CD4-positive, alpha-beta T cell treated with Interleukin-17A for 4 hours (primary cell): ENCODE data around the gene DICER1.

Experiments
- DNase-seq: peaks from one replicate; pipeline ENCODE4 v3.0.0-alpha.2; 2020; ENCODE audit warnings: mixed read lengths

Gene DICER1

DNA sequence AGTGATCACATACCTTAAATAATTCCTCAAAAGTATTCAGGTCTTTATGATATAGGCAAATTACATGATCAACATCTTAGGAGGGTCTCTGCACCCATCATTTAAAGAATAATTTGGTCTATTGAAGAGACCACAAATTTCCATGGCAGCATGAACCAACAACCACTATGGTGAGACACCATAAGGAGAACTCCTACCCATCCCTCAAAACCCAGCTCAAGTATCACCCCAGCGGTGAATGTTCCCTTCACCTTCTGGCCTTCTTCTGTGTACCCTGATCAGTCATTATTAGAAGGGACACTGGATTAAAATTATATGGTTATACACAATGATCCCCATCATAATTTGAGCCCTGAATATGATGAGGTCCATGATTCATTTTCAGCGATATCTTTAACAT is 81.5 kb downstream of the DICER1 start:
- no peak for DNase-seq

DNA sequence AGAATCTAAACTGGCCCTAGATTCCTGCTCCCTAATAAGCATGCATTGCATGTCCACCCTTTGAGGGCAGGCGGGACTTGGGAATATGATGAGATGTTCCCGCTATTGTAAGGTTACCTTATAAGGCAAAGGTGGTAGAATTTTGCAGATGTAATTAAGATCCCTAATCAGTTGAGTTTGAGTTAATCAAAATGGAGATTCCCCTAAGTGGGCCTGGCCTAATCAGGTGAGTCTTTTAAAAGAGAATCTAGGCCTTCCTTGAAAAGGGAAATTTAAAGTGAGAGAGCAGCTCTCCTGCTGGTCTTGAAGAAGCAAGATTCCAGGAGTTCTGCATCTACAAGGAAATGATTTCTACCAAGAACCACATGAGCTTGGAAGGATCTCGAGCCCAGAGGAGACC is 83.4 kb downstream of the DICER1 start:
- DNase-seq: no peak

DNA sequence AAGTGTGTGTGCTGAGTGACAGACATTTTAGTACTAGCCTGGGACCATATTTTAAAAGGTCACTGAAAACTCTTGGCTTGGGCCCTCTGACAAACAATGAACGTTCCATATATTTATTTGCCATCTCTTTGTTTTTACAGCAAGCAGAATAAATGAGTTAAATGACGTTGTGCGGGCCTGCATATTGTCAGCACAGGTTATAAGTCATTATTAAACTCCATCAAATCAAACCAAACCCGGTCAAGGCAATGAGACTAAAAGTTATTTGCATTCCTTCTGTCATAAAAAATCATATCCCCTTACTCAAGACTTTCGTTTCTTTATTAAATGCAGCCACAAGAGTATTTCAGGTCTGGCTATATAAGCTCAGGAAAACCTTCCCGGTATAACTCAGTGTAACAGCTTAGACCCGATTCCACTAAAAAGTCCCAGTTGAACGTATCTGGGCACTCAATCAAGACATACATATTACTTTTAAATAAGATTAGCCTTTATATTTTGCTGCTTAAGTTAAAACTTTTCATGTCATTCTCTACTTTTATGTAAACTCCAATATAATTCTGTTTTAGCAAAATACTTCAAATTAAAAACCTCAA is 84.9 kb downstream of the DICER1 start:
- no peak for DNase-seq

DNA sequence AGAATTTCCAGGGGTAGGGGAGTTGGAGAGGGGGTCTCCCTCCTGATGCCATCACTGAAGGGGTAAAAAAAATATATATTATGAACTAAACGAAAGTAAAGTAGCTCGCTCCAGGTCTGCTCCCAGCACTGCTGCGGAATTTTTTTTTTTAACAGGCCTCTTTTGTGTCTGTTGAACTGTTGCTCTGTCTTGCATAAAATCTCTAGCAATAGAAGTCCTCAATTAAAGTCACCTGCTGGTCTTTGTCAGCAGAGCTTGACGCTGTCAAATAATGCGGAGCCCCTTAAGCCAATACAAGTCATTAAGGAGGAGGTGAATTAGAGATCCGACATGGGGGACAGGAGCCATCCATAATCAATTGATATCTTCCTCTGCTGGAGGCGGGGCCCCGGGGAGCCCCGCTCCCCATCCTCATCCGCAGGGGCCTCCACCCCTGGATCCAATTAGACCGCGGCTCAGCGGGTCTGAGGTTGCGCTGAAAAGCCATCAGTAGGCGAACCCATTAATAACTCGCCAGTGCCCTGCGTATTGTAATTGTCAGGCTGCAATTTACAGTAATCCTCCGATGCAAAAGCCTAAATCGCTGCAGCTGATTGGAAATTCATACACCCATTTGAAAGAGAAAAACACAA is 85.6 kb downstream of the DICER1 start:
- DNase-seq: no peak

DNA sequence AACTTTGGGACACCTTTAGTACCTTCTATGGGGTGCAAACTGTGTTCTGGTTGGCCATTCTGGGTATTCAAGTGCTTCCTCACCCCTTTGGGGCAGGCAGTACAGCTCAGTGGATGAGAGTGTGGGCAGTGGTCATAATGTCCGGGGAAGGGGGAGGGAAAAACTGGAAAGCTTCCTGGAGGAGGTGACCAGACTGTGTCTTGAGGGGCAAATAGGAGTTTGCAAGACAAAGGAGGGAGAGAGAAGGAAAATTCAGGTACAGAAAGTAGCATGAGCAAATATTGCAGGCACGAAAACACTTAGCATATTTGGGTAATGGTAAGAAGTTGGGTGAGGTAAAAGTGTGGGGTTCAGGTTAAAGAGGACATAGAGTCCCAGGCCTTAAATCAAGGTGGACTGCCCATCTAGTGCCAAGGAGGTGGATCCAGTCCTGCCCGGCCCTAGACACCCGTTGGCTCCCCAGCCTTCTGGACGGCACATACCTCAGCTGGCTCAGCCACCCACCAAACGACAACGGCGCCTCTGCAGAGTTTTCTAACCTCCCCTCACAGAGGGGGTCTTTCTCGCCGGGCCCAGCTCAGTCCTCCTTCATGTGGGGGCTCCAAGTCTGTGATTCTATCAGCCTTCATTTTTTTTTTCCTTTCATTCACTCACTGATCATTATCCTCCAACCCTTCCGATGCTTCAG is 86.4 kb downstream of the DICER1 start:
- no peak for DNase-seq

DNA sequence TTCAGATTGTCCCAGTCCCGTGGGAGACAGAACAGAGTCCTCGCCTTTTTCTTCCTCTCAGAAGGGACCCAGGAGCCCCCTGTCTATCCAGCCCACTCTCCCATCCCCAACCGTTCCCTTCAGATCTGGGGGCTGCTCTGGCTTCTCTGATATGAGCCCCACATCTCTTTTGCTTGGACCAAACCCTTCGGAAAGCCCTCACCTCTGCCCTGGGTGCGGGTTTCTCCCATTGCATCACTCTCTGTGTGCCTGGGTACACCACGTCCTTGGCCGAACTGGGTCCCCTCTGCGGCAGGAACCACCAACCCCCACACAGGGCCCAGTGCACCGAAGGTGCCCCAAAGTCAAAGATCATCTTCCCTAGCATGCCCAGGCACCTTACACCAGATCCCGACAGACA is 87.8 kb downstream of the DICER1 start:
- no peak for DNase-seq

DNA sequence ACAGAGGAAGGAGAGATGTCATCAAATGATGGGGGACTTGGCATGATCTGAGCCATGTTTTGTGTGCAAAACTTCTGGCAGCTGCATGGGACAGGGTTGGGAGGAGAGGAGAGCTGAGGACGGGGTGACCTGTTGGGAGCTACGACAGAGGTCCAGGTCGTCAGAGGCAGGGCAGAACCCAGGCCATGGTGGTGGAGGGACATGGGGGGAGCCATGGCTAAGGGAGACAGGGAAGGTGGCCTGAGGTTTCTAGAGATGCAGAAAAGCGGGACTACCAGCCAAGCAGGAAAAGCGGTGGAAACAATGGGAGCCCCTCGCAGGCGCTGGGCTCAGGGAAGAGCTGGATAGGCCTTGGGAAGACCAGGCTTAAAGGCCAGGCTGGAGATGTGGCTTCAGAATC is 88.3 kb downstream of the DICER1 start:
- DNase-seq: no peak

DNA sequence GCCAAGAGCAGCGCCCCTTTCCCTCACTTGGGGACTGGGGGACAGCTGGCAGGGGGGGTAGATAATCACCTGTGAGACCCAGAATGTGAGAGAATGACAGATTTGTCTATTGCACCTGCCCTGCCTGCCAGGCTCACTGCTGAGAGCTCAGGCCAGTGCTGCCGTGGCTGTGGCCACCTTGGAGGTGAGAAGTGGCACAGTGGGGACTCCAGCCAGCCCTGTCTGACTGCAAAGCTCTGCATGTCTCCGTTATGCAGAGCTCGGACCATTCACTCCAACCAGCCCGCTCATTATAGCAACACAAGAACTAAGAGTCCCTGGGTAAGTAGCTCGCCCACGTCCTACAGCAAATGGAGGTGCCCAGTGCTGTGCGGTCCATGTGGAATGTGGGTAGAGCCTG is 88.8 kb downstream of the DICER1 start:
- DNase-seq: no peak

DNA sequence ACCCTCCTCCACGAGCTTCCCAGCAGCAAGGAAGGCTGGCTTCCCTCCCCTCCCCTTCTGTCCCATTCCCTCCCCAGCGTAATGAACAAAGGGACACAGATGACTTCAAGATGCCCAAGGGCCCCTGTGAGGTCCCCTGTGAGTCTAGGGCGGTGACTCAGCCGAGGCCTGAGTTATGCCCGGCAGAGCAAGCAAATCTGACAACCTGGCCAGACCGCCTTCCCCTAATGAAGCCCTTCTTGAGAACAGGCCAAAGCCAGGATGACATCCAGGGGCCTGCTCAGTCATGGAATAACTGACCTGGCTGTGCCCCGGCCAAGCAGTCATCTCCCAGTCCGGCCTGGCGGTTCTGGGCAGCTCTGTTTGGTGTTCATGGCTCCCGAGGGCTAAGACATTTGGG is 89.2 kb downstream of the DICER1 start:
- DNase-seq: no peak

DNA sequence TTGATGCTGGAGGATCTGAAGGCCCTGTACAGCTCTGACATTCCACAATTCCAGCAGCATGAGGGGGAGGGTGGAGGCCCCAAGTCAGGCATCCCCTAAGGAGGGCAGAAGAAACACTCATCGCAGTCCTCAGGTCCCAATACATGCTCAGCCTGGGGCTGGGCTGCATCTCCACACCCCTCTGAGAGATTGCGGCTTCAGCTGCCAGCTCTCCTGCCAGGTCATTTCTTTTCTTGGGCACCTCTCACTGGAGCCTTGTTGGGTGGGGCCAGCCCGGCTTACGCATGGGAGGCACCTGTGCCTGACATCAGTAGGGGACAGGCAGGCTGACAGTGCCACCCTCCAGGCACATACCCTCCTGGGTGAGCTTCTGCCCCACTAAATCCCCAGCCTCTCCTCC is 89.8 kb downstream of the DICER1 start:
- DNase-seq: no peak

DNA sequence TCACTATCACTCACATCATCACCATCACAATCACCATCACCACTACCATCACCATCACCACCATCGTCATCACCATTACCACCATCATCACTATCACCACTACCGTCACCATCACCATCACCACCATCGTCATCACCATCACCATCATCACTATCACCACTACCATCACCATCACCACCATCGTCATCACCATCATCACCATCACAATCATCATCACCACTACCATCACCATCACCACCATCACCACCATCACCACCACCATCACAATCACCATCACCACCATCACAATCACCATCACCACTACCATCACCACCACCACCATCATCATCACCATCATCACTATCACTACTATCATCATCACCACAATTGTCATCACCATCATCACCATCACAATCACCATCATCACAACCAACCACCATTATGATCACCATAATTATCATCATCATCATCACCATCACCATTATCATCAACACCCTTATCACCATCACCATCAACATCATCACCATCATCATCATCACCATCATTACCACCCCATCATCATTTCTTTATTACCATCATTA is 90.8 kb downstream of the DICER1 start:
- no peak for DNase-seq

DNA sequence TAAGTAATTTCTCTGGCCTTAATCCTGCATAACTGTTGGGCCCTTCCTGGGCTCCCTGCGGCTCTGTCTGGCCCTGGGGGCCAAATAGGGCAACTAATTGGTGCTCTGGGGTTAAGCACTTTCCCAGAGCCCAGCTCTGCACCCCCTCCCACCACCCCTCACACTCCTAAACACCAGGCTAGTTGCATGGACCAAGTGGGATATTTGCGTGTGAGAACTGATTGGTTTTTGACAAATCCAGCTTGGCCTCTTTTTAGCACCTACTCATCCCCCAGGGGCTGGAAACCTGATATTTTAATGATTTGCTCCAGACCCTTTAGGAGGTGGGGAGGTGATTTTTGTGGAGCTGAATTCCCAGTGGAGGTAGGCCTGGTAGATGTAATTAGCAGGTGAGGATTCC is 91.9 kb downstream of the DICER1 start:
- no peak for DNase-seq

DNA sequence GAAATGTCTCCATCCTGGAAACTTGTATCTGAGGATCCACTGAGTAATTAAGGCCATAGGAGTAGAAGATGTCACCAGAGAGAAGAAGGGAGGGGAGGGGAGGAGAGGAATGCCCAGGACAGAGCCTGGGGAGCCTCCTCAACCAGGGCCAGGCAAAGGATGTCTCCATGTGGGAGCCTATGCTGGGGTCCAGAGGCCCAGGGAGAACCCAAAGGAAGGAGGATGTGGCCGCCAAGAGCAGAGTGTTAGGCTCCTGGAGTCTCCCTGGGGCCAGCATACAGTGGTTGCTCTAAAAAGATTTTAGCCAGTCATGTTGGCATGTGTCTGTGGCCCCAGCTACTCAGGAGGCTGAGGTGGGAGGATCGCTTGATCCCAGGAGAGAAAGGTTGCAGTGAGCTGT is 92.6 kb downstream of the DICER1 start:
- DNase-seq: no peak

DNA sequence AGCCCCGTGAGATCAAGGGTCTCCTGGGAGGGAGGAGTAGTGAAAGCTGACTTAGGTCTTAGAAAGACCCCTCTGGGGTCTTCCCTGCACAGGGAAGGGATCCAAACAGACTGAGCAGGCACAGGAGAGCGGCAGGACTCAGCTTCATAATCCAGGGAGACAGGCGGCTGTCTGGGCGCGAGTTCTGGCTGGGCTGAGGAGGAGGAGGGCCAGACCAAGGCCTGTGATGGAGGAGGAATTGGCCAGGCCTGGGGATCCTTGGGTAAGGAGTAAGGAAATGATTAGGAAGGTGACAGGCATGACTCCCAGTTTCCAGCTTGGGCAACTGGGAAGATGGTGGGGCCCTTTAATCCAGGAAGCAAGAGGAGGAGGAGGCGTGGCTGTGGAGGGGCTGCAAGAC is 93.1 kb downstream of the DICER1 start:
- DNase-seq: no peak

DNA sequence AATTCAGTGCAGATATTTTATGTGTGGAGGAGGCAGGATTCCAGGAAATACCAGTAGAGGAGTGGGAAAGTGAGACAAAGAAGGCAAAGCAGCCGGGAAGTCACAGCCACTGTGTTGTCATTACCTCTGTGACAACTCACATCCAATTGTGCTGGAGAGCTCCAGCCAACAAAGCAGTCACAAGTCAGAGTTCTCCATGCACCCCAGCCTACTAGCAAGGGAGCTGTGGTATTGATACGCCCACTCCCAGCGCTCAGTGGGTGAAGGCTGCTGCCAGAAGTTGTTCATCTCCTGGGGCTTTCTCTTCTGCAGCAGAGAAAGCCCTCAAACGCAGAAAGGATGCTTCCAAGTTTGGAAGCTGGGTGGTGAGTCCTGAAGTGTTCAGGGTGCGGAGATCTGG is 93.9 kb downstream of the DICER1 start:
- DNase-seq: no peak

DNA sequence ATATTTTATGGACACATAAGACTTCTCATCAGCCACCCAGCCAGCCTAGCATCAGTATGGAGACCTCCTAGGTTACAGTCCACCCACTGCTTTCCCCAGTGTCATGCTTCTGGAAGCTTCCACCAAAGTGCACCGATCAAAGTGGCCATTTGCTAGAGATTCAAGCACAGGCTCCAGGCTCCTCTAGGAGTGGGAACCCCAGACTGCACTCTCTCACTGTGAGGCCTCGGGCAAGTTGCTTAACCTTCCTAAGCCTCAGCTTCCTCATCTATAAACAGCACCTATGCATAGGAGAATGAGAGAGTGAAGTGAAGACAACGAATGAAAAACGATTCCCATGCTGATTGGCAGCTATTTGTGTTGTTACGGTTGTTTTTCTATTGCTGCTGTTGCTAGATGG is 94.4 kb downstream of the DICER1 start:
- DNase-seq: no peak

DNA sequence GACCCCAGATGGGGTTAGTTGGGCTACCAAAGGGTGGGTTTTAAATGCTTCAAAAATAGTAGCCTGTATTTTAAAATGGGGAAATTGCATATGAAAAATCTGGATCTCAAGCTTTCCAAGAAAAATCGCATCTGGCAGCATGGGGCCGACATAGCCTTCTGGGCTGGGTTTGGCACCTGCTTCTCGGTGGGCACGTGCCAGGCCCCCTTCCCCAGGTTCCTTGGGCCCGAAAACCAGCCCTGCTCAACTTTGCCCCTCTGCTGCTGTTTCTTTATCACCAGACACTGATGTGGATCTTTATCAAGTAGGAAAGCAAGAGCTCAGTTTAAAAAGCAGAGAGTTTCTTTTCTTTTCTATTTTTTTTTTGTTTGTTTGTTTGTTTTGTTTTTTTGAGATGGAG is 95.1 kb downstream of the DICER1 start:
- no peak for DNase-seq

DNA sequence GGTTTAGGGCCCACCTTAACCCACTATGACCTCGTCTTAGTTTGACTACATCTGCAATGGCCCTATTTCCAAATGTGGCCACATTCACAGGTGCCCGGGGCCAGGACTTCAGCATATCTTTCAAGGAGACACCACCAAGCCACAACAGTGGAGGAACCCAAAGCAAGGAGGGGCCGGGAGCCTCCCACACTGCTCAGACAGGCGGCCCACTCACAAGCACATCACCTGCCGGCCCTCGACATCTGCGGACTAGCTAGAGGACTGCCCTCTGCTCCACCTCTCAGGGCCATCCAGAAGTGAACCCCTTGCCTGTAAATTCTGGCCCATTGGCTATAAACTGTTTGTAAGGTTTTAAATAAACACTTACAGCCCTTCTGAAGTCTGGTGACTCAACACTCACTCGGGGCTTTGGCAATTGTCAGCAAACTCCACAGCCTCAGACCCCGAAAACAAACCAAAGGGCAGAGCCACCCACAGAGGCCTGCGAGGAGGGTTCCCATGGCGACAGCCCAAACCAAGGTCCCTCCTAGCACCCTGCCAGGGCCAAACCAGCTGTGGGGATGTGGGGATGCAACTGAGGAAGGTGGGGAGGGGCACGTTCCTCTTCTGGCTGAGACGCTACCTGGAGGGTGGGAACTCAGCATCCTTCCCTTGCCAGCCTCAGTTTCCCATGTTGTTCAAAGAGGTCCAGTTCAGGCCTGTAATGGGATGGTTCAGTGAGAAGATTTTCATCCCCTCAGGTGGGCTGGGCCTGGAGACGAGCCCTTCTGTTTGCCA is 95.8 kb downstream of the DICER1 start:
- DNase-seq: no peak

DNA sequence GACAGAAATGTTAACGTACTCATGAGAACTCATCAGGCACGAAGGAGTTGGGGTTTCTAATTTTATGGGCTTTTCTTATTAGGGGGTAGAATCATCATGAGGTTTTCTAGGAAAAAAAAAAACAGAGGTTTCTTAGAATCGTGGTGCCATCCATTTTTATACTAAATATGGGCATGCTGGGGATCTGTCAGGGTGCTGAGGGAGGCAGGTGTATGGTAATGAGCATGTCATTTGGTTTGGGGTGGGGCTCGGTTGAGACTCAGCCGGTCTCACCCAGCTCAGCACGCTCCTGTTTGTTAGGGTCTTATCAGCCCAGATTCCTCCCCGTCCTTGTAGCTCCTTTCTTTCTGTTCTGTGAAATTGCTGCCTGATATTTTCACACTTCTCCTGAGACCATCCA is 98.2 kb downstream of the DICER1 start:
- no peak for DNase-seq

DNA sequence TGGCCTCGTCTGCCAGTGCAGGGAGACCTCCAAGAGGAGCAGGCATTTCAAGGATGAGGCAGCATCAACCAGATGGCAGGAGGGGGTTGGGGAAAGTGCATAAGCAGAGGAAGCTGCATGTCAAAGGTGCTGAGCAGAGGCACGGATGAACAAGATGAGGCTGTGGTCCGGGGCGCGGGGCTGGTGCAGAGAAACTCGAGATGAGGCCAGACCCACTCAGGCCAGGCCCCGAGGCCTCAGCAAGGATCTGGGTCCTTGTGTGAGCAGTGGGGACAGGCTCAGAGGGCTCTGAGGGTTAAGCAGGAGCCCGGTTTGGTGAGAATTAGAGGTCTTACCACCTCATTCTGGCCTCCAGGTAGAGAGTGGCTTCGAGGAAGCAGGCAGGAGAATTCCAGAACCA is 98.8 kb downstream of the DICER1 start:
- DNase-seq: no peak

DNA sequence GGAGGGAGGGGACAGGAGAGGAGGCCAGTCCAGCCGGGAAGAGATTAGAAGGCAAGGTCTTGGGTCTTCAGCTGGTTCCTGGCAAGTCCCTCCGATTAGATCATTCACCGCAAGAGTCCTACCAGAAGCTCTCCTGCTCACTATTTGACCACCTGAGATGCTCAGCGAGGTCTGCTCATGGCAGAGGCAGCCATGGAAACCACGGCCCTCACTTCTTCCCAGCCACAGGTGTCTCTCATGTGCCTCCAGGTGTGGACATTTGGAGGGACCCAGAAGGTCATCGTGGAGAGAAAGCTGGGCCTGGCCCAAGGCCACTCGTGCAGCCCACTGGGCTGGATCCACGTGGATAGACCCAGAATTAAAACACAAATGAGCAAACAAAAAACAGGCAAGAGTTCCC is 99.5 kb downstream of the DICER1 start:
- no peak for DNase-seq

DNA sequence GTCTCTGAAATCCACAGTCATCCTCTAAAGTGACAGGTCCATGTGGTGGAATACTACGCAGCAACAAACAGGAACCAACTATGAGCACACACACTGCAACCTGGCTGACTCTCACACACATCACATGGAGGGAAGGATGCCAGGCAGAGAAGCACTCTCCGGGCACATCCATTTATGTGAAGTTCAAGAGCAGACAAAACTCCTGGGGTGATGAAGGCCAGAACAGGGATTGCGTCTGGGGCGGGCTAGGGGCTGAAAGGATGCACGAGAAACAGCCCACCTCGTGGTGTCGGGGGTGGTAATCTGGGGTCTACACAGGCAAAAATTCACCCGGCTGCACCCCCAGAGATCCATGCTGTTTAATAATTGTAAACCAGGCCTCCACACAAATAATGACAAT is 100.2 kb downstream of the DICER1 start:
- no peak for DNase-seq

DNA sequence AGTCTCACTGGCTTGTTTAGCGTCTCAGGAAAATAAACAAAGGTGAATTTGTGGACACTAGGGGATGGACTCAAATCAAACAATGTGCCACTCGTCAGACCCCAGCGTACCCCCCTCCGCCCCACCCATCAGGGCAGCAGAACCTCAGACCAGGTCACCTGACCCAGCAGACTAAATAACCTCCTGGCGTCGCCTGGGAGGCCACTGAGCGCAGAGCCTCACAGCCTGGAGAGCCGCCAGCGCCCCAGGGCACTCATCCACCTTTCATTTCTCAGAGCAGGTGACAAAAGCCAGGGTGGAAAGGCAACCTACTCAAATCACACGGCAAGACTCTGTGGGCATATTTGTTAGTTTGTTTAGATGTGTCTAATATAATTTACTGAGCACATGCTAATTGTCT is 100.9 kb downstream of the DICER1 start:
- DNase-seq: no peak

DNA sequence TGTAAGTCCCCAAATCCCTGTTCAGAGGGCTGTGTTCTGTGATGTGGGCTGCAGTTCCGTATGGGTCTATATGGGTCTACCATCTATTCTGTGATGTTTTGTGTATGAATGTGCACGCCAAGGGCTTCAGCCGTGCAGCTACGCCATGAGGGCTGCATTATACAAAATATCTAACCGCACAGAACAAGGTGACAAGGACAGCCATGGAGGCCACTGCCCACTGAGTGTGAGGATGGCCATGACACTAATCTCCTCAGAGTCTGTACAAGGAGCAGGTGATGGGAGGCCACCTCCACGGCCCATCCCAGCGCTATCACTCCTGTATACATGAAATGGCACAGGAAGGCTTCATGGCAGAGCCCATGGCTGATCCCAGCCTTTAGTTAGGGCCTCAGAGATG is 102.0 kb downstream of the DICER1 start:
- no peak for DNase-seq
